ENCODE measurements around the gene ADNP.

ADNP gene

GRCh38 chr20:50865114-50865513 is 66.1 kb downstream of the ADNP start:
- no peak for DNase-seq (ENCODE audit: low spot score)
- Histone ChIP-seq H3K4me3 (no peak overlapping the region), H3K27ac (no peak overlapping the region)
- TF ChIP-seq CTCF (IDR thresholded peaks at IDR 0.05): no peak

GRCh38 chr20:50862546-50862945 is 68.7 kb downstream of the ADNP start:
- TF ChIP-seq CTCF (IDR thresholded peaks at IDR 0.05): no peak
- Histone ChIP-seq H3K4me3 (no peak overlapping the region), H3K27ac (no peak overlapping the region)
- no peak for DNase-seq (ENCODE audit: low spot score)

GRCh38 chr20:50861012-50861411 is 70.2 kb downstream of the ADNP start:
- TF ChIP-seq CTCF (IDR thresholded peaks at IDR 0.05): no peak
- no peak overlapping the region for H3K4me3 ChIP-seq
- no peak overlapping the region for H3K27ac ChIP-seq
- DNase-seq (ENCODE audit: low spot score): no peak

DNA sequence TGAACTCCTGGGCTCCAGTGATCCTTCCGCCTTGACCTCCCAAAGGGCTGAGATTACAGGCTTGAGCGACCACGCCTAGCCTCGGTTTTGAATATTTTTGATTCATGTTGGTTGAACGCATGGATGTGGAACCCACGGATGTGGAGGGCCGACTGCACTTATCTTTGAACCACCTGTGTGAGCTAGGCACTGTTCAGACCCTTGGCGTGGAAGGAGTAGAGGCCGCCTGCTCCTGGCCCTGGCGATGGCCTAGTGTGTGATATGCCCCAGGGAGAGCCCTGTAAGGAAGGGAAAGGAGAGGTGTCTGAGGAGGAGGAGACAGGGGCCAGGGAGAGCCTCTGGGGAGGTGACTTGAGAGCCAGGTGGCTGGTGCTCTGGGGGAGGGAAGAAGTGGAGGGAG is 72.1 kb downstream of the ADNP start:
- DNase-seq (ENCODE audit: low spot score): no peak
- Histone ChIP-seq H3K4me3 (no peak overlapping the region), H3K27ac (no peak overlapping the region)
- TF ChIP-seq CTCF (IDR thresholded peaks at IDR 0.05): no peak

DNA sequence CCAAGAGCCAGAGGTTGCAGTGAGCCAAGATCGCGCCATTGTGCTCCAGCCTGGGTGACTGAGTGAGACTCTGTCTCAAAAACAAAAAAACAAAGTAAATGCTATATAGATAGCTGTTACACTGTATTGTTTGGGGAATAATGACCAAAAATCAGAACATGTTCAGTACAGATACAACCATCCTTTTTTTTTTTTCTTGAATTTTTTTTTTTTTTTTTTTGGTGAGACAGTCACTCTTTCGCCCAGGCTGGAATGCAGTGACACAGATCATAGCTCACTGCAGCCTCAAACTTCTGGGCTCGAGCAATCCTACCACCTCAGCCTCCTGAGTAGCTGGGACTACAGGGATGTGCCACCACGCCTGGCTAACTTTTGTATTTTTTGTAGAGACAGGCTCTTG is 72.7 kb downstream of the ADNP start:
- Histone ChIP-seq H3K4me3 (no peak overlapping the region), H3K27ac (no peak overlapping the region)
- TF ChIP-seq CTCF (IDR thresholded peaks at IDR 0.05): no peak
- DNase-seq (ENCODE audit: low spot score): no peak

DNA sequence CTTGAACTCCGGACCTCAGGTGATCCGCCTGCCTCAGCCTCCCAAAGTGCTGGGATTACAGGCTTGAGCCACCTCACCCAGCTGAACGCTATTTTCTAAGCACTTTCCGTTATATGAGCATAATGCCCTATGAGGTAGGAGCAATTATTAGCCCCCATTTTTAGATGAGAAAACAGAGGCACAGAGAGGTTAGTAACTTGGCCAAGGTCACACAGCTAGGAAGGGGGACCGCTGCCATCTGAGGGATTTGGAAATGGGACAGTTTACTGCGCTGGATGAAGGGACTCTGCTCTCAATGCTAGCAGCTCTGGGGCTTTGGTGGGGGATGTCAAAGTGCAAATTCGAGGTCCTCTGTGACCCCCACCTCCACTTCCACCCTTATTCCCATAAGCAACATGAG is 73.9 kb downstream of the ADNP start:
- TF ChIP-seq CTCF (IDR thresholded peaks at IDR 0.05): no peak
- Histone ChIP-seq H3K4me3 (no peak overlapping the region), H3K27ac (no peak overlapping the region)
- DNase-seq (ENCODE audit: low spot score): no peak

- Histone ChIP-seq H3K27ac (no peak overlapping the region), H3K4me3 (no peak overlapping the region)
- no peak for DNase-seq (ENCODE audit: low spot score)
- TF ChIP-seq CTCF (IDR thresholded peaks at IDR 0.05): no peak
These were observed 74.7 kb downstream of the ADNP start for GRCh38 chr20:50856475-50857041.

Data from coronary artery (tissue), 2 donors.